GM19438 (cell line): Measurements from ENCODE around the gene STPG2.

Experiments
- ATAC-seq: cut with Tn5 transposase; IDR thresholded peaks from one replicate; pipeline ENCODE4 v1.9.1; 2021; ENCODE audit warnings: low read depth; ENCODE audit not compliant: unreplicated experiment

The STPG2 gene

DNA sequence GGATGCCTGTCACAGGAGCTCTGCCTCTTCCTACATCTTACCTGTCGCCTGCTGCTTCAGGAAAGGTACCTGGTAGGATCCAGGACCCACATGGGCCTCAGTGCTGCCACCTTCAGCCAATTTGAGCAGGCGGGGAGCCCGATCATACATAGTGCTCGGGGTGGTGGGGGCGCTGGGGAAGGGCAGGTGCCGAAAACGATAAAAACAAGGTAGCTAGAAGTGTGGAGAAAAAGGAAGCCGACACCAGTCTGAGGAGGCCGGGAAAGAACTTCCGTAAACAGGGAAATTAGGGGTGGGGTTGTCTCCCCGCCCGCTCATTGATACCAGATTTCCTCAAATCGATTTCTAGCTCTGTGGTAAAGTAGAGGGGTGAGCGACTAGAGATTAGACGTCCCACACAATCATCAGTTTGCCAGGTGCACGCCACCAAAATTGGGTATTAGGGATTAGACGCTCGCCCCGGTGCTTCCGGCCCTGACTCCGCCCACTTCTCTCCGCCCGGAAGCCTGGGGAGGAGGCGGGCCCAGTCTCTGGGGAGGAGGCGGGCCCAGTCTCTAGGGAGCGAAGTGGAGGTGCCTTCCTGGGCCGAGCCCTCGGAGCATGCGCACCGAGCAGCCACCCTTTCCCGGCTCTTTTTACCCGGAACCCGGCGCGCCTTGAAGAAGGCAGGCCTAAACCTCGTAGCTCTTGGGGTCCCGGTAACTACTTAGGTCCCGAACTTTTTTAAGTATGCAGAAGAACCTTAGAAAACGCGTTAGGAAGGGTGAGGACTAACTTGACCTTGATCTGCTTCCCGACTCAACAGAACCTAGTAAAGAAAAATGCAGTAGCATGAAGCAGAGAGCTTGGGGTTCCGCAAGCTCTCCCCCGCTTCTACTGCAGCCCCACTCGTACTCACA is at the start of gene STPG2:
Gene STPG2, minus strand, starts transcription at position 476 of the 899 bp plus-strand sequence.
- ATAC-seq = peak; percentile 97

- no peak for ATAC-seq
Measured at GRCh38 chr4:98185279-98185678, 42.0 kb upstream of the STPG2 start.

GRCh38 chr4:98181809-98182208 is 38.5 kb upstream of the STPG2 start:
- no peak for ATAC-seq

GRCh38 chr4:98179951-98180350 is 36.7 kb upstream of the STPG2 start:
- no peak for ATAC-seq

DNA sequence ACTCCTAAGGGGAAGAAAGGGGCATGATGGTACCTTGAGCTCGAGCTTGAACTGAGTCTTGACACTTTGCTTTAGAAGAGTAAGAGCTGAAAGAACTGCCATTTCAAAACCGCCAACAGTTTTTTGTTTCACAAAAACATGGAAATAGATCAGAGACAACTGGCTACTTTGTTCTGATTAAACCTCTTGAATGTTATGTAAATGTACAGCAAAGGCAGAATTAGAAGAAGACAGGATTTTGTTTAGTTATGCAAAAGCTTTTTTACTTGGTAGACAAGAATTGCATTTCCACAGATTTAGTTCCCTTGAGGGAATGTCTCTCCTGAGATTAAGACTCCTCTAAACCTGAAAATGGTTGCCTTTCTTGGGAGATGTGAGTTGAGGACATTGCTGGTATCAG is 33.3 kb upstream of the STPG2 start:
- no peak for ATAC-seq

- ATAC-seq = no peak
Measured at GRCh38 chr4:98170035-98170434, 26.8 kb upstream of the STPG2 start.

- no peak for ATAC-seq
Measured at GRCh38 chr4:98166731-98167041, 23.4 kb upstream of the STPG2 start.

GRCh38 chr4:98166025-98166730 is 22.9 kb upstream of the STPG2 start:
- no peak for ATAC-seq

GRCh38 chr4:98162696-98163095 is 19.4 kb upstream of the STPG2 start:
- ATAC-seq = no peak

DNA sequence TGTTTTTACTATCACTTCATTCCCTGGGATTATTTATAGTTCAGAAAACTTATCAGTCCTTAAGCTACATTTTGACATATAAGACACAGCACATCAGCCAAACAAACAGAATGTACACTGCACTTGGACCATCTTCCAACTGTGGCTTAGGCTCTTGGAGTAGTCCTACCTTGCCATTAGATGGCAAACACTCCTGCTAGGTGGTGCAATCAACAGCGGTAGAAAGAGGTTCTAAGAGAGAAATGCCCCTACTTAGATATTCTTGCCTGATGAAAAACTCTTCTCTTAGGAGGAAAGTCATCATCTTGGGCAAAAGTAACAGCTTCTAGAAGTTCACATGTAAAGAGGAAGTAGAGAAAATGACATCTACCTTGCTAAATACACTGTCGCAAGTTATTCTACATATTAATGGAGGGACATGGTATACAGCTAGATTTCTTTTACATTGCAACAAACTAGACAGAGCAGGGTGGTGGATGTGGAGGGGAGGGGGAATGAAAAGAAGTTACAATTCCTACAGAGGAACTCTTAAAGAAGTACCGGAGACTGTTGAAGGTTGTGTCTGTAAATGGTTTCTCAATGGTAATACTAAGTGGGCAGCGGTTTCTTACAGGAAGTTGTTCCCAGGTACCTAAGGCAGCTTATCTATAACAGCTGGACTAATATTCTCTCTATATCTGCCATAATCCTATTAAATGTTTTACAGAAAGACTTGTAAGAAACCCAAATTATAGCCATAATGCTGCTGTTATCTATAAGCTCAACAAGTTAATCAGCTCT is 8.1 kb upstream of the STPG2 start:
- ATAC-seq = no peak

DNA sequence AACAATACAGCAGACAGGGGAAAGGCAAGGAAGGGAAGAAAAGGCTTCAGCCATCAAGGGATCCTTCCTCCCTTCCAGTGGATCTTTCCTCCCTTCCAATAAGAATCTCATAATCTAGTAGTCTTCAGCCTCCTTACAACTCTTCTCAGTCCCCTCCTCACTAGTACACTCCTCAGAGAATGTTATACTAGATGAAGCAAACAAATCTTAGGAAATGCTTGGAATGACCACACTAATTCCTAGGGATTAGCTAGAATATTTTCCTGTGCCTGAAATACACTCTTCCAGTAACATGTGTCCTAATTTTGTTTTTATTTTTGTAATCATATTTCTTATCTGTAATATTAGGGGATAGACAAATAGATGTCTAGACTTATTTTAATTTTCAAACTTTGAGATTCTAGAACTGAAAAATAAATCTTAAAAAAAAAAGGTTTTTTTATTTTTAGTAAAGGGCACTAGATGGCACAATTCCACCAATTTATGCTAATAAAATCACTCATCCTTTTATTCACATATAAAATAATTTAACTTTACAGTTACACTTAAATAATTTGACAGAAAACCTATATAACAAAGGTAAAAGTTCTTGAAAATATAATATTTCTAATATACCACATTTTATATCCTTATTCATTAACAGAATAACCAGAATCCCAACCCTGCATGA is 7.0 kb upstream of the STPG2 start:
- ATAC-seq = no peak

DNA sequence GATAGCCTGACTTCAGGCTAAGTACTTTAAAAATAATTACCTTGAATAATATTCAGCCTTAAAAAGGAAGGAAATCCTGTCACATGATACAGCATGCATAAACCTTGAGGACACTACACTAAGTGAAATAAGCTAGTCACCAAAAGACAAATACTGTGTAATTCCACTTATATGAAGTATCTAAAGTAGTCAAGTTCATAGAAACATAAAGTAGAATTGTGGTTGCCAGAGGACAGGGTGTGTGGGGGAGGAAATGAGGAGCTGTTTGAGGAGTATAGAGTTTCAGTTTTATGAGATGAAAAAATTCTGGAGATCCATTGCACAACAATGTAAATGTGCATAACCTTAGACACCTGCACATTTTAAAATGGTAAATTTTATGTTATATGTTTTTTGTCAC is 5.6 kb upstream of the STPG2 start:
- ATAC-seq = no peak

GRCh38 chr4:98126141-98126540 is 17.1 kb downstream of the STPG2 start:
- no peak for ATAC-seq

DNA sequence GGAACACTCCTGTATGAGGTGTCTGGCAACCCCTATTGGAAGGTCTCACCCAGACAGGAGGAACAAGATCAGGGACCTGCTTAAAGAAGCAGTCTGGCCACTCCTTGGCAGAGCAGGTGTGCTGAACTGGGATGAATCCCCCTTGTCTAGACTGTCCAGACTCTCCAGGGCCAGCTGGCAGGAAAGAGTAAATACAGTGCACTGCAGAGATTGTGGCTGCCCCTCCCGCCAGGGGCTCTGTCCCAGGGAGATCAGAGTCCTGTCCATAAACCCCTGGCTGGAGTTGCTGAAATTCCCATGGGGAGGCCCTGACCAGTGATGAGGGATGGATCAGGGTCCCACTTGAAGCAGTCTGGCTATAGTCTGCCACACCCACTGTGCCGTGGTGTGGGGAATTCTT is 17.7 kb downstream of the STPG2 start:
- ATAC-seq = no peak

- no peak for ATAC-seq
Measured at GRCh38 chr4:98117363-98117762, 25.9 kb downstream of the STPG2 start.

DNA sequence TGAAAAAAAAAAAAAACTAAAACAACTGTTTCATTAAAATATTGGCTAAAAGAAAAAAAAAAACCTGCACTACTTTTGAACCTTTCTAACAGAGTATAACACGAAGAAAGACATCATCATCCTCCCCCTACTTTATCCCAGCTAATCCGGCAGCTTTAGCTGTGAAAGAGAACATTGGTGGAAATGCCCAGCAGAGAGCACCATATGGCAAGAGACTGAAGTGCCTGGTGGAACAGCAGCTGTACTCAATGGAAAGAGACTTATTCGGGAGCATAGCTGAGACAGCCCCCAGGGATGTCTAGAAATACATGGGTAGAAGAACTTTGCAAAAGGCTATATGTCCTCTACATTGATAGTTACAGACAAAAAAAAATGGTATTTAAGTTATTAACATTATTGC is 30.3 kb downstream of the STPG2 start:
- no peak for ATAC-seq

- ATAC-seq = no peak
Measured at GRCh38 chr4:98110929-98111328, 32.3 kb downstream of the STPG2 start.

DNA sequence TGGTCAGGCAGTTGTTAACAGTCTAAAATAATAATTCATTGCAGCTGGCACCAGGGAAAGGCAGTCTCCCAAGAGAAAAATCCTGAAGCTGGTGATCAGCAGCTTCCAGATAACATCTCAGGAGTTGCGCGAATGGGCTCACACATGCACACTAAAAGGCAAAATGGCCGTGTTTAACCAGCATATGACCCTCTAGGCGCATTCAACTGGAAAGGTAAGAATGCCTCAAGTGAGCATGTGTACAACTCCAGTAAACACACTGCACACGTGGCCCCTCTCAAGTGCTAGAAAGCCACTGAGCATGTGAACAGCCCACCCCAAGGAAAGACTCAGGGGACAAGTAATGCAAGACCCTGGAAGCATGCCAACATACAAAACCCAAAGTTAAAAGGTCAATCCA is 33.1 kb downstream of the STPG2 start:
- no peak for ATAC-seq

DNA sequence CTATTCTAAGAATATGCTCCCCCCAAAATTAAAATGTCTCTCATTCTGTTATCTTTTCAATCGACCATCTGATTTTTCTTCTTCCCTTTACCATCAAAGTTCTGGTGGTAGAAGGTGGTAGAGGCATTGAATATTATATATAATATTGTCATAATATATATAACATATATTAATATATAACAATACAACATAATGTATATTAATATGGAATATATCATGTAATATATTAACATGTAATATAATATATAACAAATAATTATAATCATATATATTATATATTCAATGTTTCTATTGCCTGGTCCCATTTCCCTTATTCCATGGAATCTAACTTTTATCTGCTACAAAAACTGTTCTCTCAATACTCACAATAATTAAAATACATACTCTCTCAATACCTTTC is 40.6 kb downstream of the STPG2 start:
- no peak for ATAC-seq

DNA sequence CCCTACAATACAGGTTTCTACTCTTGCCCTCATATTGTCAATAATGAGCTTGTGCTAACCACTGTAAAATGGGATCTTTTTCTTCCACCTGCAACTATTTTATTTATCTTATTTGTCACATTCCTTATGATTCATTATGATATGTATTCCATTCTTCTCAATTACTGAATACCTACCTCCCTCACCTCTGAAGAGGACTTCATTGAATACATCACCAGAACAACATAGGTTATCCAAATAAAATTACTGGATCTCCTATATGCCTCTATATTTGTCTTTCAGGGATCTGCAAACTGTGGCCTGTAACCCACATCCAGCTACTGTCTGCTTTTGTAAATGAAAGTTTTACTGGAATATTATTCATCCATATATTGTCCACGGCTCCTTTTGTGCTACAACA is 41.3 kb downstream of the STPG2 start:
- no peak for ATAC-seq

GRCh38 chr4:98098764-98099163 is 44.5 kb downstream of the STPG2 start:
- ATAC-seq = no peak
